Mesendoderm (in vitro differentiated cells): ENCODE measurements around the gene DLG5.
A peak's percentile ranks its signal among the peaks of the same experiment; 100 is the strongest.
"Not testable (repeated sequence)": the region's sequence is repeated elsewhere in the genome, so short reads cannot be mapped to it uniquely, and the experiment has no call there.

ENCODE experiments used
- DNase-seq: peaks from one replicate; pipeline ENCODE4 v3.0.0; 2013
- H2AK5ac ChIP-seq: 2 replicates; pipeline ENCODE4 v1.6.1; 2013; ENCODE audit warnings: low read length, inconsistent platforms
- H2BK120ac ChIP-seq: 2 replicates; pipeline ENCODE4 v1.6.1; 2013; ENCODE audit warnings: low read depth, mild to moderate bottlenecking, low read length, moderate library complexity, mixed read lengths
- H2BK15ac ChIP-seq: replicated peaks from 2 replicates; pipeline ENCODE4 v1.6.1; 2013; ENCODE audit warnings: low read depth, mild to moderate bottlenecking, moderate library complexity
- H2BK5ac ChIP-seq: 2 replicates; pipeline ENCODE4 v1.6.1; 2013; ENCODE audit warnings: low read length, inconsistent platforms
- H3K18ac ChIP-seq: 2 replicates; pipeline ENCODE4 v1.6.1; 2013; ENCODE audit warnings: mild to moderate bottlenecking, low read length, mixed read lengths
- H3K23ac ChIP-seq: one replicate; pipeline ENCODE4 v1.6.1; 2013; ENCODE audit warnings: low read length
- H3K27ac ChIP-seq: 2 replicates; pipeline ENCODE4 v1.5.1; 2013; ENCODE audit warnings: low read depth, mild to moderate bottlenecking, inconsistent platforms, low read length, moderate library complexity
- H3K27me3 ChIP-seq: 2 replicates; pipeline ENCODE4 v1.6.1; 2013; ENCODE audit warnings: low read length, control low read depth, mild to moderate bottlenecking, inconsistent platforms; ENCODE audit not compliant: insufficient read depth, poor library complexity
- H3K36me3 ChIP-seq: 2 replicates; pipeline ENCODE4 v1.6.1; 2013; ENCODE audit warnings: low read length, inconsistent platforms; ENCODE audit not compliant: control insufficient read depth, insufficient read depth
- H3K4ac ChIP-seq: one replicate; pipeline ENCODE4 v1.6.1; 2013; ENCODE audit warnings: low read depth, mild to moderate bottlenecking, low read length, moderate library complexity
- H3K4me1 ChIP-seq: 2 replicates; pipeline ENCODE4 v1.6.1; 2013; ENCODE audit warnings: low read depth, low read length, inconsistent platforms; ENCODE audit not compliant: control insufficient read depth
- H3K4me2 ChIP-seq: 2 replicates; pipeline ENCODE4 v1.6.1; 2013; ENCODE audit warnings: low read length
- H3K4me3 ChIP-seq: 2 replicates; pipeline ENCODE4 v1.5.1; 2013; ENCODE audit warnings: mild to moderate bottlenecking, low read length
- H3K56ac ChIP-seq: one replicate; pipeline ENCODE4 v1.6.1; 2013; ENCODE audit warnings: low read length
- H3K79me1 ChIP-seq: 2 replicates; pipeline ENCODE4 v1.6.1; 2013; ENCODE audit warnings: low read length, inconsistent platforms
- H3K79me2 ChIP-seq: 2 replicates; pipeline ENCODE4 v1.6.1; 2013; ENCODE audit warnings: mild to moderate bottlenecking, low read length; ENCODE audit not compliant: control insufficient read depth, insufficient read depth
- H3K9ac ChIP-seq: 2 replicates; pipeline ENCODE4 v1.6.1; 2013; ENCODE audit warnings: low read length, inconsistent platforms
- H4K5ac ChIP-seq: one replicate; pipeline ENCODE4 v1.6.1; 2013; ENCODE audit warnings: low read length
- H4K8ac ChIP-seq: one replicate; pipeline ENCODE4 v1.6.1; 2013; ENCODE audit warnings: low read depth, mild to moderate bottlenecking, control low read depth, low read length, moderate library complexity
- WGBS: extraction: QIAGEN DNeasy Blood & Tissue Kit; methylation state at CpG from one replicate; pipeline ENCODE4 v1.1.7; 2013; ENCODE audit warnings: low lambda C conversion rate, missing lambda C conversion rate; ENCODE audit not compliant: insufficient coverage; ENCODE audit errors: extremely low coverage; 5-methylcytosine and 5-hydroxymethylcytosine counted together

DLG5 gene

GRCh38 chr10:77770081-77770867 lies 156.3 kb downstream of the DLG5 start:
- Histone ChIP-seq H3K4ac (no peak overlapping the region), H4K8ac (no peak overlapping the region), H3K23ac (no peak overlapping the region), H3K27ac (no peak overlapping the region), H3K79me2 (no peaks in the 10 kb centered on the region), H2BK15ac (no peak overlapping the region), H3K9ac (no peak overlapping the region), H3K79me1 (no peaks in the 10 kb centered on the region), H3K18ac (no peak overlapping the region), H3K4me2 (no peak overlapping the region), H2AK5ac (no peak overlapping the region), H3K56ac (no peak overlapping the region), H2BK5ac (no peak overlapping the region), H3K27me3 (no peaks in the 10 kb centered on the region), H3K36me3 (no peaks in the 10 kb centered on the region), H4K5ac (no peak overlapping the region), H3K4me1 (no peaks in the 10 kb centered on the region), H2BK120ac (no peak overlapping the region), H3K4me3 (no peak overlapping the region)
- no peak for DNase-seq
- no CpG with 5 or more reads among the region's 18 CpGs for WGBS

DNA sequence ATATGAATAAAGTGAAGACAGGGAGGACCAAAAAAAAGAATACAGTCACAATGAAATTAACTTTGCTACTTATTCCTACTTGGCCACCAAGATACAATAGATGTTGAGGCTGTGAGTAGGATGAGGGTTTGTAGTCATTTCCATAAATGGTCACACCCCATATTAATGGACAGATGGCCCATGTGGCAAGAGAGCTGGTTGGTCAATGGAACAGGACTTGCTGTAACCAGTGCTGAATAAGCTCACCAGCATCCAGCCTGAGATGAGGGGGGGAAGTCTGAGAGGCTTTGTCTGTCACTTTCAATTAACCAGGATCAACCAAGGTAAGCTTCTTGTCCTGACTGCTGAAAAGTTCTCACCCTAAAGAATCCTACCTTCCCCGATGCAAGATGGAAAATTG lies 158.5 kb downstream of the DLG5 start:
- H3K4ac ChIP-seq, result no peak overlapping the region
- no peak overlapping the region for H3K18ac ChIP-seq
- no peak overlapping the region for H3K56ac ChIP-seq
- H2BK15ac ChIP-seq, result no peak overlapping the region
- H4K5ac ChIP-seq, result no peak overlapping the region
- no peak for DNase-seq
- no peak overlapping the region for H3K9ac ChIP-seq
- no peak overlapping the region for H4K8ac ChIP-seq
- H2BK120ac ChIP-seq, result no peak overlapping the region
- no peak overlapping the region for H2AK5ac ChIP-seq
- H3K27ac ChIP-seq, result no peak overlapping the region
- no peak overlapping the region for H2BK5ac ChIP-seq
- no CpG with 5 or more reads among the region's 1 CpG for WGBS
- H3K4me2 ChIP-seq, result no peak overlapping the region
- H3K4me3 ChIP-seq, result no peak overlapping the region
- H3K79me2 ChIP-seq, result no peaks in the 10 kb centered on the region
- H3K23ac ChIP-seq, result no peak overlapping the region
- H3K27me3 ChIP-seq, result no peaks in the 10 kb centered on the region
- no peaks in the 10 kb centered on the region for H3K4me1 ChIP-seq
- H3K79me1 ChIP-seq, result no peaks in the 10 kb centered on the region
- no peaks in the 10 kb centered on the region for H3K36me3 ChIP-seq

- H2AK5ac ChIP-seq, result no peak overlapping the region
- no peak overlapping the region for H2BK120ac ChIP-seq
- H4K8ac ChIP-seq, result no peak overlapping the region
- H3K56ac ChIP-seq, result no peak overlapping the region
- no peak overlapping the region for H2BK5ac ChIP-seq
- no peak overlapping the region for H3K23ac ChIP-seq
- no peak overlapping the region for H3K4ac ChIP-seq
- H2BK15ac ChIP-seq, result no peak overlapping the region
- H3K27ac ChIP-seq, result no peak overlapping the region
- no peaks in the 10 kb centered on the region for H3K79me2 ChIP-seq
- H3K4me1 ChIP-seq, result no peaks in the 10 kb centered on the region
- H4K5ac ChIP-seq, result no peak overlapping the region
- H3K9ac ChIP-seq, result no peak overlapping the region
- H3K27me3 ChIP-seq, result no peaks in the 10 kb centered on the region
- peak; percentile 50 for DNase-seq
- H3K36me3 ChIP-seq, result no peaks in the 10 kb centered on the region
- H3K79me1 ChIP-seq, result no peaks in the 10 kb centered on the region
- H3K4me3 ChIP-seq, result no peak overlapping the region
- WGBS, result no CpG with 5 or more reads among the region's 9 CpGs
- no peak overlapping the region for H3K18ac ChIP-seq
- H3K4me2 ChIP-seq, result no peak overlapping the region
These were observed 162.8 kb downstream of the DLG5 start for GRCh38 chr10:77763453-77764430.

GRCh38 chr10:77758406-77758805 lies 168.1 kb downstream of the DLG5 start:
- H3K4me2 ChIP-seq, H3K4me3 ChIP-seq, H3K27me3 ChIP-seq, H3K9ac ChIP-seq, H4K5ac ChIP-seq, H4K8ac ChIP-seq, H2BK5ac ChIP-seq, H3K18ac ChIP-seq, H2BK15ac ChIP-seq, H3K23ac ChIP-seq, H3K4me1 ChIP-seq, H2AK5ac ChIP-seq, H3K27ac ChIP-seq, DNase-seq, H3K79me1 ChIP-seq, H3K36me3 ChIP-seq, H3K56ac ChIP-seq, H3K4ac ChIP-seq, H2BK120ac ChIP-seq, H3K79me2 ChIP-seq: not testable (repeated sequence)
- no CpG with 5 or more reads among the region's 2 CpGs for WGBS

GRCh38 chr10:77756319-77757232 lies 170.0 kb downstream of the DLG5 start:
- H4K5ac ChIP-seq, result peak overlapping the region; percentile 91
- WGBS, result no CpG with 5 or more reads among the region's 12 CpGs
- H4K8ac ChIP-seq, result no peak overlapping the region
- no peak overlapping the region for H3K4me3 ChIP-seq
- peak; percentile 91 for DNase-seq
- peak overlapping the region; percentile 38 for H2BK120ac ChIP-seq
- no peak overlapping the region for H2AK5ac ChIP-seq
- no peaks in the 10 kb centered on the region for H3K79me1 ChIP-seq
- no peak overlapping the region for H2BK15ac ChIP-seq
- peak overlapping the region; percentile 54 for H3K9ac ChIP-seq
- no peaks in the 10 kb centered on the region for H3K79me2 ChIP-seq
- peak overlapping the region; percentile 31 for H3K4me2 ChIP-seq
- no peak overlapping the region for H3K23ac ChIP-seq
- H3K4me1 ChIP-seq, result no peaks in the 10 kb centered on the region
- no peak overlapping the region for H3K27ac ChIP-seq
- no peak overlapping the region for H3K4ac ChIP-seq
- H3K18ac ChIP-seq, result no peak overlapping the region
- H3K27me3 ChIP-seq, result no peaks in the 10 kb centered on the region
- peak overlapping the region; percentile 78 for H3K56ac ChIP-seq
- no peaks in the 10 kb centered on the region for H3K36me3 ChIP-seq
- no peak overlapping the region for H2BK5ac ChIP-seq
